ENCODE data around the gene MYOZ2.

Gene MYOZ2

DNA sequence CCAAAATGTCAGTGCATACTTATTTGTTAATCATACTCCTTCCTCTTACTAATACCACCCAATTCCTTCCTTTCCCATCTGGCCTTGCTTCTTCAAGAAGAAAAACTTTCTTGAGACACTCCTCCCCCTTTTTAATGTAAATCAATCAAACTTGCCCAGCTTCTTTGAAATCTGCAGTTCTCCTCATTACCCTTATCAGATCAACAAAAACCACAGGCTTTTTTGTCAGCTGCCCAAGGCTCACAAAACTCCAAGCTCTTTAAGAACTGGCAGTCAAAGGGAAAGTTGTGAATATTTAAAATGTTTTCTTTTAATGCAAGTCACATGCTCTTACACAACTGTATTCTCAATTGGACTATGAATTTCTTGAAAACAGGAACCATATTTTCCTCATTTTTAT is 11.3 kb upstream of the MYOZ2 start:
- Histone ChIP-seq H3K9me3 (ENCODE audit: low read length) (no peaks in the 10 kb centered on the region), H3K27ac (ENCODE audit: low read depth, low read length, poor library complexity, severe bottlenecking) (no peak overlapping the region), H3F3A (ENCODE audit: insufficient read depth, low read length) (no peaks in the 10 kb centered on the region), H3K4me3 (ENCODE audit: low read depth, low read length, poor library complexity, severe bottlenecking) (no peak overlapping the region), H3K27me3 (ENCODE audit: insufficient read depth, low read length) (no peaks in the 10 kb centered on the region), H3K9ac (ENCODE audit: low read length) (no peak overlapping the region), H2AFZ (ENCODE audit: low read length) (no peak overlapping the region), H3K4me1 (ENCODE audit: insufficient read depth, low read length, severe bottlenecking) (no peaks in the 10 kb centered on the region), H3K9me2 (ENCODE audit: low read depth, low read length) (no peaks in the 10 kb centered on the region), H3K36me3 (ENCODE audit: insufficient read depth, low read length) (no peaks in the 10 kb centered on the region), H4K20me1 (ENCODE audit: insufficient read depth, low read length) (no peaks in the 10 kb centered on the region), H3K79me2 (ENCODE audit: insufficient read depth, low read length) (no peaks in the 10 kb centered on the region), H3K4me2 (ENCODE audit: low read length) (no peak overlapping the region)
- no peak for TF ChIP-seq CTCF (IDR thresholded peaks at IDR 0.05; ENCODE audit: low read length)
- TF ChIP-seq EZH2 (IDR thresholded peaks at IDR 0.05; ENCODE audit: borderline replicate concordance, low read length), result no peak

DNA sequence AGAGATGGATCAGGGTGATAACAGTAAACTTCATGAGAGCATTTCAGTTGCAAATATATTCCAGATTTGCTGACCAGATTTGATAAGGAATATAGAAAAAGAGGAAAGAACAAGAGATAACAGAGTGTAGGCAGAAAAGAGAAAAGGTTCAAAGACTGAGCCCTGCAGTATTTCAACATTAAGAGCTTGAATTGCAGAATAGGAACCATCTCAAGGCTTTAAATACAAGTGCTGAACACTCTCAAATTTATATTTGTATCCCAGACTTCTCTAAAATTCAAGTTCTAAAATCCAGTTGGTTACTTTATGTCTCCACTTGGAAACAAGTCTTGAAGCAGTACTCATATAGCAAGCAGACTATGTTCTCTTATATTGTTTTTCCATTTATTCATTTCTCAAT is 9.7 kb upstream of the MYOZ2 start:
- H2AFZ ChIP-seq (ENCODE audit: low read length), result no peak overlapping the region
- H3K9me3 ChIP-seq (ENCODE audit: low read length), result no peaks in the 10 kb centered on the region
- no peak overlapping the region for H3K4me2 ChIP-seq (ENCODE audit: low read length)
- H3K36me3 ChIP-seq (ENCODE audit: insufficient read depth, low read length), result no peaks in the 10 kb centered on the region
- H3K9ac ChIP-seq (ENCODE audit: low read length), result no peak overlapping the region
- no peaks in the 10 kb centered on the region for H3F3A ChIP-seq (ENCODE audit: insufficient read depth, low read length)
- H3K79me2 ChIP-seq (ENCODE audit: insufficient read depth, low read length), result no peaks in the 10 kb centered on the region
- TF ChIP-seq CTCF (IDR thresholded peaks at IDR 0.05; ENCODE audit: low read length), result no peak
- TF ChIP-seq EZH2 (IDR thresholded peaks at IDR 0.05; ENCODE audit: borderline replicate concordance, low read length), result no peak
- no peak overlapping the region for H3K27ac ChIP-seq (ENCODE audit: low read depth, low read length, poor library complexity, severe bottlenecking)
- no peaks in the 10 kb centered on the region for H3K9me2 ChIP-seq (ENCODE audit: low read depth, low read length)
- no peak overlapping the region for H3K4me3 ChIP-seq (ENCODE audit: low read depth, low read length, poor library complexity, severe bottlenecking)
- no peaks in the 10 kb centered on the region for H3K4me1 ChIP-seq (ENCODE audit: insufficient read depth, low read length, severe bottlenecking)
- H3K27me3 ChIP-seq (ENCODE audit: insufficient read depth, low read length), result no peaks in the 10 kb centered on the region
- no peaks in the 10 kb centered on the region for H4K20me1 ChIP-seq (ENCODE audit: insufficient read depth, low read length)

GRCh38 chr4:119128148-119128547 is 7.5 kb upstream of the MYOZ2 start:
- no peaks in the 10 kb centered on the region for H3K27me3 ChIP-seq (ENCODE audit: insufficient read depth, low read length)
- no peaks in the 10 kb centered on the region for H3K9me3 ChIP-seq (ENCODE audit: low read length)
- TF ChIP-seq CTCF (IDR thresholded peaks at IDR 0.05; ENCODE audit: low read length) (no peak), EZH2 (IDR thresholded peaks at IDR 0.05; ENCODE audit: borderline replicate concordance, low read length) (no peak)
- H3K9ac ChIP-seq (ENCODE audit: low read length), result no peak overlapping the region
- no peaks in the 10 kb centered on the region for H3K4me1 ChIP-seq (ENCODE audit: insufficient read depth, low read length, severe bottlenecking)
- no peak overlapping the region for H3K27ac ChIP-seq (ENCODE audit: low read depth, low read length, poor library complexity, severe bottlenecking)
- no peak overlapping the region for H3K4me2 ChIP-seq (ENCODE audit: low read length)
- no peak overlapping the region for H2AFZ ChIP-seq (ENCODE audit: low read length)
- no peaks in the 10 kb centered on the region for H4K20me1 ChIP-seq (ENCODE audit: insufficient read depth, low read length)
- H3K9me2 ChIP-seq (ENCODE audit: low read depth, low read length), result no peaks in the 10 kb centered on the region
- no peaks in the 10 kb centered on the region for H3K79me2 ChIP-seq (ENCODE audit: insufficient read depth, low read length)
- no peaks in the 10 kb centered on the region for H3F3A ChIP-seq (ENCODE audit: insufficient read depth, low read length)
- no peak overlapping the region for H3K4me3 ChIP-seq (ENCODE audit: low read depth, low read length, poor library complexity, severe bottlenecking)
- H3K36me3 ChIP-seq (ENCODE audit: insufficient read depth, low read length), result no peaks in the 10 kb centered on the region

All from OCI-LY1 (cell line).